Measurements from ENCODE around the gene SS18L1. TPM values are rescaled to one million over a fixed set of nuclear protein-coding genes. Genes with fewer than 3 reads are reported as not detected.
A peak's percentile ranks its signal among the peaks of the same experiment; 100 is the strongest.

SS18L1 gene
- total RNA-seq, 2 experiments from 2014 or later = 21.0 to 23.3 TPM

DNA sequence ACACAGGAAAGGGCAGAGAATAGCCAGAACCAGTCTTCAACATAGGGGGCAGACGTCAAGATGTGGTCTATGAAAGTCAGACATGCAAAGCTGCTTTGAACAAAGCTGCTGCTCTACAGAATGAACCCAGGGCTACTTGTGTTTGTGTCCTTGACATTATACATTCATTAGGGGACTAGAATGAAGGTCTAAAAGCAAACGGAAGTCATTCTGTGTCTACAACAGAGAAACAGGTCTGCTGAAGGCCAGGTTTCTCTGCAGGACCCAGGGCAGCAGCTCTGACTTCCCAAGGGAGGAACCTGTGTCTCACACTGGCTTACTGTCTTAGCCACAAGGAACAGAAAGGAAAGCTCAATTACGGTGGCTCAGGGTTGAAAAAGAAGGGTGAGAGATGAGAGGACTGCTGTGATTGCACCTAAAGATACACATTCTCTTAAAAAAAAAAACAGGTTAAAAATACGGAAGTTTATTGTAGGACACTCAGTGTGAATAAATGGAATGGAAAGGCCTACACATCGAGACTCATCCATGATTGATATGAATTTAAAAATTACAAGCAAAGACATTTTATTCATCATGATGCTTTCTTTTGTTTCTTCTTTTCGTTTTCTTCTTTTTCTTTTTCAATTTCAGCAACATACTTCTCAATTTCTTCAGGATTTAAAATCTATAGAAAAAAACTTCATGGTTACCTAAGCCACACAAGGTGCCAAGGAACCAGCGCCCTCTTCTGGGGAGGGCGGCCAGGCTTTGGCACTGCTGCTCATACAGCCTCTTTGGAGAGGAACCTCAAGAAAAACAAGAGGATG, 7.1 kb upstream of the SS18L1 start:
- POLR2A ChIA-PET = interaction anchor here (1.1 to 1.9 kb wide), 4 partner anchors 13 to 125 kb away, joined by 3 to 11 read pairs (median 4); no protein-coding TSS in a partner anchor
- Mint-ChIP-seq H3K9me3 (no peaks in the 10 kb centered on the region), H3K36me3 (peaks cover 37% of the 10 kb centered on the region), H3K4me1 (peaks cover 25% of the 10 kb centered on the region), H3K4me3 (no peak overlapping the region), H3K27me3 (no peaks in the 10 kb centered on the region), H3K27ac (peak overlapping the region; percentile 60)
- DNase-seq (peak; percentile 74), ATAC-seq (ENCODE audit: low read depth) (peak; percentile 61)

DNA sequence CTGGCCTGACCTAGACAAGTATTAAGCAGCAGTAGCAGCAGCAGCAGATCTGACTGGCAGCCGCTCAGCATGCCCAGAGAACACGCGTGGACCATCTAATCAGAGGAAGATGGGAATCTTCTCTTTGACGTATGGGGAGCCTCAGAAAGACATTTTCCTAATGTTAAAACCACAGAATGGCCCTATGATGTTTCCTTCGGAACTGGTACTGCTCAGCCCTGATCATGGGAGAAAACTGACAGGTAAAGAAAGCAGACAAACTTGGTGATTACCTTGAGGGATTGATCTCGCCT, 6.5 kb upstream of the SS18L1 start:
- no peak overlapping the region for H3K4me3 Mint-ChIP-seq

DNA sequence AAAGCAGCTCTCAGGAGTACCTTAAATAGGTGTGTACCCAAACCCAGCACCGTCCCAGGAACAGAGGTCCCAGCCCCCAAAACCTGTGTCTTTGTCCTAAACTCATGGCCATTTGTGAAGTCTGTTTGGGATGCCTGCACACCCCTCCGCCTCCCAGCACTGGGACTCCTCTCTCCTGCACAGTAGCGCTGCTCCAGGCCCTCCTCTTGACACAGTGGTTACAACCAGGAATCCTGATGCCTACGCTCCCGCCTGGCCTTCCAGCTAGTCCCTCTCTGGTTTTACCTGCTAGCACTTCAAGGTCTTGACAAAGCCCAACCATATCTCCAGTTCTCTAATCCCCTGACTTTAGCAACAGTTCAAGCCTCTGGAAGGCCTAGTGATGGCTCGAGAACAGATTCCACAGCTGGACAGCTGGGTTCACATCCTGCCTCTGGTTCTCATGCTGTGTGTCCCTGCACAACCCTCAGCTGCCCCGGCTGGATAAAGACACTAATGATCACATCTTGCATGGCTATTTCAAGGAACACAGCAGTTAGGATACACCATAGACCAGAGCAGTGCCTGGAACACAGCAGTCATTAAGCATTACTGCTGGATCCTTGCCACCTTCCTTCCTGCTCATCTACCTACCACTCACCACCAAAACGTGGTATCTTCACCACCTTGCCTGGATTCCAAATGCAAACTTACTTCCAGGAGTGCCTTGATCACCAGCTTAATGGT, 5.9 kb upstream of the SS18L1 start:
- ATAC-seq (ENCODE audit: low read depth) (no peak), DNase-seq (no peak)
- POLR2A ChIA-PET = no interaction called here
- Mint-ChIP-seq H3K27ac (peak overlapping the region; percentile 60), H3K9me3 (no peaks in the 10 kb centered on the region), H3K4me1 (peaks cover 29% of the 10 kb centered on the region), H3K4me3 (no peak overlapping the region), H3K36me3 (peaks cover 30% of the 10 kb centered on the region), H3K27me3 (no peaks in the 10 kb centered on the region)

More for the DNA sequence above, 6.5 kb upstream of the SS18L1 start:
- H3K4me1 Mint-ChIP-seq = peaks cover 29% of the 10 kb centered on the region
- POLR2A ChIA-PET = interaction anchor here (1.1 kb wide), 1 partner anchor 15 kb away, joined by 4 read pairs; no protein-coding TSS in a partner anchor
- peaks cover 34% of the 10 kb centered on the region for H3K36me3 Mint-ChIP-seq
- peak overlapping the region; percentile 60 for H3K27ac Mint-ChIP-seq
- DNase-seq (no peak), ATAC-seq (ENCODE audit: low read depth) (no peak)
- no peaks in the 10 kb centered on the region for H3K27me3 Mint-ChIP-seq
- H3K9me3 Mint-ChIP-seq = no peaks in the 10 kb centered on the region

DNA sequence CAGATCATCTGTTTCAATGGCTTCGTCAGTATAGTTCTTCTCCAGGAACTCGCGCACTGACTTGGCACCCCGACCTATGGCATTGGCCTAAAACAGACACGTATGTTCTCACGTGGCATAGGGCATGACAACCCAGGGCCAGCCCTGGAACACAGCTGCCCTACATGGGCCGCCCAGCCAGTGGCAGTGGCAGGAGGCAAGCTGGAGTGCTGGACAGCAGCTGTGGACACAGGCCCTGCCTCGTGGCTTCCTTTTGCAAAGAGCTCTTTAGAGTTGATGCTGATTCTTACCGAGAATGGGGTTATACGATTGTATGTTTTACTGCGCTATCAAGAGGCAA, 5.4 kb upstream of the SS18L1 start:
- no peaks in the 10 kb centered on the region for H3K27me3 Mint-ChIP-seq
- H3K36me3 Mint-ChIP-seq = peaks cover 30% of the 10 kb centered on the region
- H3K4me1 Mint-ChIP-seq = peaks cover 29% of the 10 kb centered on the region
- no peak for DNase-seq
- H3K27ac Mint-ChIP-seq = peak overlapping the region; percentile 50
- H3K9me3 Mint-ChIP-seq = no peaks in the 10 kb centered on the region
- POLR2A ChIA-PET = no interaction called here
- ATAC-seq (ENCODE audit: low read depth) = no peak
- H3K4me3 Mint-ChIP-seq = no peak overlapping the region

DNA sequence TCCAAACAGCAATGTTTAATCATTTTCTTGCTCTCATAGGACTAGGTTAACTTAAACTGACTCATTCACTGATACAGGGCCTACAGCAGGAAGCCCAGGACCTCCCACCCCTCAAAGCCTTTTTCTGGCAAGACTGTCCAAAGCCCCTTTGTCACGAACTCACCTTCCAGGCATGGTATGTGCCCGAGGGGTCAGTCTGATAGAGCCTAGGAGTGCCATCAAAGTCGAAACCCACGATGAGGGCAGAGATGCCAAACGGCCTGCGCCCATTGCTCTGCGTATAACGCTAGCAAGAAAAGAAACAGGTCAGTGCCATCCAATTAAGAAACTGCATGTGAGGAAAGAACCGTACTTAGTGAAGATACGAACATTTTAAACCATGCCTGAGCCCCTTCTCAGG, 4.7 kb upstream of the SS18L1 start:
- H3K4me3 Mint-ChIP-seq = no peak overlapping the region
- no peak for DNase-seq
- no peaks in the 10 kb centered on the region for H3K27me3 Mint-ChIP-seq
- peak overlapping the region; percentile 38 for H3K27ac Mint-ChIP-seq
- ATAC-seq (ENCODE audit: low read depth) = no peak
- POLR2A ChIA-PET = no interaction called here
- H3K9me3 Mint-ChIP-seq = no peaks in the 10 kb centered on the region
- peaks cover 29% of the 10 kb centered on the region for H3K4me1 Mint-ChIP-seq
- peaks cover 29% of the 10 kb centered on the region for H3K36me3 Mint-ChIP-seq

DNA sequence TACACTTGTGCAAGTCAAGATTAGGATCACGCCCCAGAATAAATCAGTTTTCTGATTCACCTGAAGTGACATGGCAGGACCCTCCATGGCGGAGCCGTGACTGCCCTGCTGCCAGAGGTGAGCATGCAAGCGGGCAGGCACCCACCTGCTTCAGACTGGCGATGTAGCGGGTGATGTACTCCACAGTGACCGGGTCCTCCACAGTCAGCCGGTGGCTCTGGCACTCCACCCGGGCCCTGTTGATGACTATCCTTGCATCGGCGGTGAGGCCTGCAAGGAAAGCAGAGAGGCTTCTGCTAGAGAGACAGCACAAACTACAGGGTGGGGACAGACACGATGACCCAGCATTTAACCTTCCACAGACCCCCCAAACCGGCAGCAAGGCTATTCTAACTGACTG, 3.9 kb upstream of the SS18L1 start:
- H3K4me3 Mint-ChIP-seq = no peak overlapping the region
- DNase-seq (no peak), ATAC-seq (ENCODE audit: low read depth) (no peak)
- POLR2A ChIA-PET = interaction anchor here (0.6 kb wide), 1 partner anchor 13 kb away, joined by 3 read pairs; no protein-coding TSS in a partner anchor
- no peaks in the 10 kb centered on the region for H3K9me3 Mint-ChIP-seq
- peaks cover 26% of the 10 kb centered on the region for H3K36me3 Mint-ChIP-seq
- H3K27ac Mint-ChIP-seq = no peak overlapping the region
- H3K27me3 Mint-ChIP-seq = no peaks in the 10 kb centered on the region
- peaks cover 32% of the 10 kb centered on the region for H3K4me1 Mint-ChIP-seq

DNA sequence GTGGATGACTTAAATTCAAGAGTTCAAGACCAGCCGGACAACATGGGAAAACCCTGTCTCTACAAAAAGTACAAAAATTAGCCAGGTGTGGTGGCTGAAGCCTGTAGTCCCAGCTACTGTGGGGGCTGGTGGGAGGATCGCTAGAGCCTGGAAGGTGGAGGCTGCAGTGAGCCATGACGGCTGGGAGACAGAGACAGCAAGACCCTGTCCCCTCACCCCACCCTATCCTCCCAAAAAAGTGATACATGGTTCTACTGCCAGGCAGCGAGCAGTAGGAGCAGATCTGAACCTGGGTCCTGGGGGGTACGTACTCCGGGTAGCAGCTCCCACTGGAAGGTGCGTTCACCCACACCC, 2.5 kb upstream of the SS18L1 start:
- H3K36me3 Mint-ChIP-seq = peaks cover 26% of the 10 kb centered on the region
- H3K4me3 Mint-ChIP-seq = peak overlapping the region; percentile 92
- POLR2A ChIA-PET = interaction anchor here (0.8 to 4.8 kb wide), 5 partner anchors 14 to 130 kb away, joined by 3 to 32 read pairs (median 5); partner anchors contain the start of genes LSM14B and TAF4
- peak overlapping the region; percentile 92 for H3K27ac Mint-ChIP-seq
- H3K27me3 Mint-ChIP-seq = no peaks in the 10 kb centered on the region
- no peaks in the 10 kb centered on the region for H3K9me3 Mint-ChIP-seq
- DNase-seq (no peak), ATAC-seq (ENCODE audit: low read depth) (no peak)
- H3K4me1 Mint-ChIP-seq = peaks cover 40% of the 10 kb centered on the region

DNA sequence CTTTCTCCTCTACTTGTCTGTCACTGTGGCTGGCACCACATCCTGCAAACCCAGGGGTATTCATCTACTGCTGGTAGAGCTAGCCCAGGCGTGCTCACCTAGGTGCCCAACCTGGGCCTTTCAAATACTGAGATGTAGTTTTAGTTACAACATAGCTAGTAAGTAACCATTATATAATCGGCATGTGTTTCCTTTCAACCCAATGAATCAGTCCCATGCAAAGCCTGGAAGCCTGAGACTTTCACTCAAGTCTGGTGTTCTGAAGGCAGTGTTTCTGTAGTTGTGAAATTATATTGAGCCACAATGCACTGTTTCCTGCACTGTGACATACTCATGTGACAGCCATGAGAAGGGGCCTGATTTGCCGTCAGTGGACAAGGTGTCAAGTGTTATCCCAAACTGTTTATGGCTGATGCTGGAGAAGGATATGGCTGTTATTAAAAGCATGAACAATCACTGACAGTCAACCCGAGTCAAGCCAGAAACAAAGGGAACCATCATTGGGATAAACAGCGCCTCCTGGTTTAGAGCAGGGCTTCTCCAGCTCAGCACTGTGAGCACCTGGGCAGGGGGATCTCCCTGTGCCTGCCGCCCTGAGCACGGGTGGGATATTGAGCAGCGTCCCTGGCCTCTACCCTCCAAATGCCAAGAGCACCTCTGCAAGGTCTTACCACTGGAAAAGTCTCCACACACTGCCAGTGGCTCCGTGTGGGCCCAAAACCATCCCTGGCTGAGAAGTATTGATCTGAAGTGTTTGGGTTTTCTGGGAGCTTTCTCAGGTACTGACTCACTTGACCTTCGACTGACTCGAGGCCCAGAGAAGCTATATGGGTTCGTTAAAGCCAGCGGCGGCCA, 1.9 kb upstream of the SS18L1 start:
- DNase-seq = no peak
- H3K4me3 Mint-ChIP-seq = peak overlapping the region; percentile 92
- H3K27ac Mint-ChIP-seq = peak overlapping the region; percentile 92
- H3K27me3 Mint-ChIP-seq = no peaks in the 10 kb centered on the region
- POLR2A ChIA-PET = interaction anchor here (0.8 to 4.8 kb wide), 7 partner anchors 15 to 131 kb away, joined by 3 to 32 read pairs (median 5); partner anchors contain the start of genes LSM14B and TAF4
- no peak for ATAC-seq (ENCODE audit: low read depth)
- no peaks in the 10 kb centered on the region for H3K9me3 Mint-ChIP-seq
- H3K36me3 Mint-ChIP-seq = peaks cover 24% of the 10 kb centered on the region
- peaks cover 40% of the 10 kb centered on the region for H3K4me1 Mint-ChIP-seq

DNA sequence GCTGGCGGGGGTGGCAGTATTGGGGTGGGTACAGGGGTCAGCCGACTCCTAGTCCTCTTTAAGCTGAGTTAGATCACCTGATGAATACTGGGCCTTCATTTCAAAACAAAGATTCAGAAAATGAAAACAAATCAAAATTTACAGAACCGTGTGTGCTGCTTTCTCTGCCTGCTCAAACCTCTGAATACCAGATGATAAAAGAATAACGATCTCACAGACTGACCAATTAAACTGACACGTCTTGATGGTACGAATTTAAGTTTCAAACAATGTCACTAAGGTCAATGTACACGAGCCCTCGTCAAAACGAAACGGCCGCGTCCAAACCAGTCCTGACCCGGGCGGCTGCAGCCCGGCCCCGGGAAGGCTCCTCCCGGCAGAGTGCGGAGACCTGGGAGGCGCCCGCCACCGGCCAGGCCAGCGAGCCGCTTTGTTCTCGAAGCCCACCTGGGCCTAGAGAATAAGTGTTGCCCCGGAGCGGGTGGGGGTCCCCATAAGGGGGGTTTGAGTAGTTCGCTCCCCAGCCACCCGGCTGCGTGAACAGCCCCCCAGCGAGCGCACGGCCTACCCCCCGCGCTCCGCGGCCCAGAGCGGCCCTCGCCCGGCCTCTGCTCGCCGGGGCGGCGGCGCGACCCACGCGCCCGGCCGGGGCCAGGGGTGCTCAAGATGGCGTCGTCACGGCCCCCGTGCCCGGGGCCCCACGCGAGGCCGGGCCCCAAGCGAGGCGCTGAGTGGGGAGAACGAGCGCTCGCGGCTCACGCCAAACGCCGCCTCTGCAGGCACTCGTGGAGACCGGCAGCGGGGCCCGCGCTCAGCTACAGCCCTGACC, 1.1 kb upstream of the SS18L1 start:
- DNase-seq = no peak
- Mint-ChIP-seq H3K4me1 (peaks cover 39% of the 10 kb centered on the region), H3K27me3 (no peaks in the 10 kb centered on the region), H3K4me3 (peak overlapping the region; percentile 92), H3K27ac (peak overlapping the region; percentile 92), H3K36me3 (peaks cover 20% of the 10 kb centered on the region), H3K9me3 (no peaks in the 10 kb centered on the region)
- POLR2A ChIA-PET = interaction anchor here (1.0 to 4.8 kb wide), 7 partner anchors 20 to 230 kb away, joined by 3 to 32 read pairs (median 4); partner anchors contain the start of genes LSM14B and TAF4
- peak; percentile 14 for ATAC-seq (ENCODE audit: low read depth)

DNA sequence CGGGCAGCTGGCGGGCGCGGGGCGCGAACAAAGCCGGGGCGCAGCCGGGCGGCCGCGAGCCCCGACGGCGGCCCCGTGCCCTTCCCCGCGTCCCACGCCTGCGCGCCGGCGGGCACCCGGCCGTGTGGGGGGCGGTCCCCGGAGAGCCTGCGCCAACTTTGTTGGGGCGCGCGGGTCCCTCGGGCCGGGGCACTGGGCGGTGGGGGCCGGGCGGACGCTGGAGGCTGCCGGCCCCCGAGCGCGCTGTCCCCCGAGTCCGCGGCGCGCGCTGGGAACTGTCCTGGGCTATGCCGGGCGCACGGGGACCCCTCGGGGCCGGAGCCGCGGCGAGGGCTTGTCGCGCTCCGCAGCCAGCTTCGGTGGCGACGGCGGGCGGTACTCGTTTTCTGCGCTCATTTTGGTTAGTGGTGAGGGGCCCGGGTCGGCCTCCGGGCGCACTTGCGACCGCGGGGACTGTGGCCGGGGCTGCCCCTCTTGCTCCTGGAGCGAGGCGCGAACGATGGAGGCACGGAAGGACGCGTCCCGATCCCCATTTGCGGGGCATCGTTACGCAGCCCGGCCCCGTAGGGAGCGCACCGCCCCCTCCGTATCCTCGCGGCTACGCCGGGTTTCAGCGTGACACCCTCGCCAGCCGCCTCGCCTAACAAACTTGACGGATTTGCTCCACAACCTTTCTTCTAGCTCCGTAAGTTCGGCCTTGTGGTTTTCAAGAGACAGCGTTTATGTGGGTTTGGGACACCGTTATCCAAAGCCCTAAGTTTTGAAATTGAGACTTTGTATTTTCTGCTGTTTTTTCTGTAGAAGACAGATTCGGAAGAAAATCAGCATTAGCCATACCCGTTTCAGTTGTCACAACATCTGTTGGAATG, 622 bp downstream of the SS18L1 start:
- peaks cover 35% of the 10 kb centered on the region for H3K4me1 Mint-ChIP-seq
- H3K9me3 Mint-ChIP-seq = no peaks in the 10 kb centered on the region
- POLR2A ChIA-PET = interaction anchor here (1.1 to 4.8 kb wide), 3 partner anchors 15 to 232 kb away, joined by 3 to 32 read pairs (median 4); partner anchors contain the start of gene TAF4
- peaks cover 7% of the 10 kb centered on the region for H3K36me3 Mint-ChIP-seq
- peak overlapping the region; percentile 78 for H3K27ac Mint-ChIP-seq
- H3K27me3 Mint-ChIP-seq = no peaks in the 10 kb centered on the region
- ATAC-seq (ENCODE audit: low read depth) (peak; percentile 11), DNase-seq (peak; percentile 69)
- peak overlapping the region; percentile 82 for H3K4me3 Mint-ChIP-seq

DNA sequence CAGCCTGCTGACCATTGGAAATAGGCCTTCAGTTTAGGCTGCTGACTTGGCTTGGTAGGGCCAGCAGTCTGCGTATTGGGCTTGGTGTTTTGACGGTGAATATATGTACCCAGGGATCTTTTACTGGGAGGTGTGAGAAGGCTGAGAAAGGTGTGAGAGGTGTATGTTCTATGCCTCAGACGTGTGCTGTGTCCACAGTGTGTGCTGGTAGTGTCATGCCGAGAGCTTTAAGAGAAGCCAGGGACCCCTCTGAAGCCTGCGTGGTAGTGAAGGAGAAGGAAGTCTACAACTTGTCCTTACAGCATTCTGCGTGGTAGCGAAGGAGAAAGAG, 2.1 kb downstream of the SS18L1 start:
- no peak overlapping the region for H3K27ac Mint-ChIP-seq
- POLR2A ChIA-PET = interaction anchor here (0.9 kb wide), 1 partner anchor 11 kb away, joined by 3 read pairs; no protein-coding TSS in a partner anchor
- no peaks in the 10 kb centered on the region for H3K9me3 Mint-ChIP-seq
- H3K27me3 Mint-ChIP-seq = no peaks in the 10 kb centered on the region
- no peak for DNase-seq
- H3K4me3 Mint-ChIP-seq = no peak overlapping the region
- no peak for ATAC-seq (ENCODE audit: low read depth)
- peaks cover 29% of the 10 kb centered on the region for H3K4me1 Mint-ChIP-seq
- peaks cover 3% of the 10 kb centered on the region for H3K36me3 Mint-ChIP-seq

Measured in activated naive CD8-positive, alpha-beta T cell treated with anti-CD3 and anti-CD28 coated beads, Interleukin-2, amount 10 ng/mL, durations not matched to agents 7 days and 5 days (primary cell).